A204.1 (cell line): ENCODE results near the gene GNAI3.

Experiments used
- FAIRE-seq: peaks from 2 replicates; lab custom pipeline; 2012; peaks lifted over from hg19 to GRCh38; lab: Jason Lieb, UNC

The GNAI3 gene

GRCh38 chr1:109546311-109547109 lies 1.9 kb upstream of the GNAI3 start:
- peak; percentile 96 for FAIRE-seq

DNA sequence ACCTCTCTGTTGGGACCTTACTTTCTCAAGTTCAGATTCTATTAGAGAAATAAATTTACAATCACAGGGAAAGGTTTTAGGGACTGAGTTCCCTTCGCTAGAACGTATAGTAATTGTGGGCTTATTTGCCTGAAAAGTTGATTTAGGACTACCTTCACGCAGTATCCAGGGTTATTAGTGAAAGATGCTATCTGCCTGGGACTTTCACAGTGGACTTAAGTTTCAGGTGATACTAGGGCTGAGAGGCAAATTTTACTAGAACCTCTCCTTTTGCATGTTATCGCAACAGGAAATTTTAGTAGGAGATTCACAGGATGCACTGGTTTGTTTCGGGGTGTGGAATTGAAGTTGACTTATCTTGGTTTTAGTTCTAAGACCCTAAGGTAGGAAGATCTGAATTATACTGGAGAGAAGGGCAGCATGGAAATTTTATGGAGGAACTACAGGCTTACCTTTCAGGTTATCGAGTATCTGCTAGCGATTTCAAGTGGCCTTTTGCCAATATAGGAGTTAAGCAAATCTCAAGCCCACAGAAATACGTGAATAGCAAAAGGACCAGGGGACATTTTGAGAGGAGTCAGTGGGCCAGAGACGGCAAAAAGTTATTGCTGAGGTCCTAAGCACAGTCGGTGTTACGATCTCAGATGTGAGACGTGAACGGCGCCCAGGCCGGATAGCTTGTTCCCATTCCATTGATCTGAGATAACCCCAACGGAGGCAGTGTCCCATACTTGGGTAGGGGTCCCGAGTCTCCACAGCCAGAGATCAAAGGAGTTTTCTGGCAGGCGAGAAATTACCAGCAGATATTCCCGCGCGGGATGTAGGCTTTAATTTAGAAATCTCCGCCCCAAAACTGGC lies 723 bp upstream of the GNAI3 start:
- FAIRE-seq: no peak

- FAIRE-seq: no peak
Measured at GRCh38 chr1:109556563-109556962, 8.1 kb downstream of the GNAI3 start.

DNA sequence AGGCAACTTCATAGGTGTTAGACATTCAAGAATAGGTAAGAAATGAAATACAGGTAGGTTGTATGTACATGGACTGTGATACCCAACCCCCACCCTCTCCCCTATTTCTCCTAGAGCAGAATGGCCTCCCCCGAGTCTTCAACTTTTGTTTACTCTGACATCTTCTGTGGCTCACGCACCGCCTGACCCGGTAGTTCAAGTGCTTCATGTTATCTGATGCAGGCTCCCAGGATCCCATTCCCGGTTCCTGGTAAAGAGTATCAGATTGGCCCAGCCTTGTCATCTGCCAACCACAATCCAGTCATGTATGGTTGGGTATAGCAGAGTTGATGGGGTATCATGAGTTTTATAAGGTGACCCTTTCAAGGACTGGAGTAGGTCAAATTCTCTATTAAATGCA lies 9.1 kb downstream of the GNAI3 start:
- no peak for FAIRE-seq

GRCh38 chr1:109559995-109560394 lies 11.6 kb downstream of the GNAI3 start:
- FAIRE-seq: no peak

- no peak for FAIRE-seq
Measured at GRCh38 chr1:109564194-109564878, 15.9 kb downstream of the GNAI3 start.

- no peak for FAIRE-seq
Measured at GRCh38 chr1:109565241-109565640, 16.8 kb downstream of the GNAI3 start.

GRCh38 chr1:109566982-109567381 lies 18.6 kb downstream of the GNAI3 start:
- FAIRE-seq: no peak

DNA sequence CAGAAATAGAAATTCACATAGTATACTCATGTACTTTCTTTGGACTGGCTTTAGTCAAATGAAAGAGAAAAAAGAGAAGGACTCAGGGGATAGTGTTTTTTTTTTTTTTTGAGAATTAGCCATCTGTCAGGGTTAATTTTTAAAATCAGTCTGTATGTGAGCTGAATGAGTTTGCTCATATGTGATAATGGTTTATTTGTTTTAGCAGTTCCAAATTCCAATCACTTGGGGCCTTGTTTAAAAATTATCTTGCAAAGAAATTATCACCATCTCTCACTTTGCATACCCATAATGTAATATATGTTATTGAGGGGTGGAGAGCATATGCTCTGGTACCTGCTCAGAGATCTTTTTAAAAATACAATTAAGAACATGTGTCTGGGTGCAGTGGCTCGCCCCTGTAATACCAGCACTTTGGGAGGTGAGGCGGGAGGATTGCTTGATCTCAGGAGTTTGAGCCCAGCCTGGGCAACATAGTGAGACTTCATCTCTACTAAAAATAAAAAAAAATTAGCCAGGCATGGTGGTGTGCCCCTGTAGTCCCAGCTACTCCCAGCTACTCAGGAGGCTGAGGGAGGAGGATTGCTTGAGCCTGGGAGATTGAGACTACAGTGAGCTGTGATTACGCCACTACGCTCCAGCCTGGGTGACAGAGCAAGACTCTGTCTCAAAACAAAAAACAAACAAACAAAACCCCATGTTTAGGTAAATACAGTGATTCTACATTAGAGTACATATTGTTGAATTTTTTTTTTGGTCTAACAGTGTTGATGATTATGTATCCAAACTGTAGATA lies 19.7 kb downstream of the GNAI3 start:
- no peak for FAIRE-seq

- no peak for FAIRE-seq
Measured at GRCh38 chr1:109569323-109569722, 20.9 kb downstream of the GNAI3 start.

DNA sequence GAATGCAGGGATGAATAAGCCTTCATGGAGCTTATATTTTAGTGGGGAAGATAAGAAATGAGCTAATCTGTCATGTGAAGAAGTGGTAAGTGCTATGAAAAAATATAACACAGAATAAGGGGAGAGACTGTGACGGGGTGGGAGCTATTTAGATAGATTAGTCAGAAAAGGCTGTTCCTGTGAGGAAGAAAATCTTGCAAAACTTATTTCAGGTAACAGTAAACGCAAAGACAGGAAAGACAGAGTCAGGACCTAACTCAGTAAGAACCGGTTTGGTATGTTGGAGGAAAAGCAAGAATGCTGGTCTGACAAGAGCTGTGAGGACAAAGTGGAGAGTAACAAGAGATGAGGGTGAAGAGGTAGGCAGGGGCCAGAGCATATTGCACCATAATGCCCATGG lies 22.0 kb downstream of the GNAI3 start:
- no peak for FAIRE-seq

DNA sequence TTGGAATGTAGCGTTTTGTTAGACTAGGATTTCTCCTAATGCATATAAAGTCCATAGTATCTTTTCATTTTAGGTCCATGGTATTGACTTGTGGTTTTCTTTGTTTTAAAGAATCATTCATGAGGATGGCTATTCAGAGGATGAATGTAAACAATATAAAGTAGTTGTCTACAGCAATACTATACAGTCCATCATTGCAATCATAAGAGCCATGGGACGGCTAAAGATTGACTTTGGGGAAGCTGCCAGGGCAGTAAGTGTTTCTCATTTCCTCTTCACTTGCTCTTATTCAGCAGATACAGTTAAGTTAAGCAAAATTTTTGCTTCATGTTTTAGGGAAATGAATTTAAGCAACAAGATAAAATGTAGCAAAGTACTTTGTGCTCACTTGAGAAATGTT lies 25.4 kb downstream of the GNAI3 start:
- FAIRE-seq: no peak

- no peak for FAIRE-seq
Measured at GRCh38 chr1:109578947-109579443, 30.6 kb downstream of the GNAI3 start.

- no peak for FAIRE-seq
Measured at GRCh38 chr1:109579491-109579890, 31.1 kb downstream of the GNAI3 start.

GRCh38 chr1:109582021-109582420 lies 33.6 kb downstream of the GNAI3 start:
- FAIRE-seq: no peak

DNA sequence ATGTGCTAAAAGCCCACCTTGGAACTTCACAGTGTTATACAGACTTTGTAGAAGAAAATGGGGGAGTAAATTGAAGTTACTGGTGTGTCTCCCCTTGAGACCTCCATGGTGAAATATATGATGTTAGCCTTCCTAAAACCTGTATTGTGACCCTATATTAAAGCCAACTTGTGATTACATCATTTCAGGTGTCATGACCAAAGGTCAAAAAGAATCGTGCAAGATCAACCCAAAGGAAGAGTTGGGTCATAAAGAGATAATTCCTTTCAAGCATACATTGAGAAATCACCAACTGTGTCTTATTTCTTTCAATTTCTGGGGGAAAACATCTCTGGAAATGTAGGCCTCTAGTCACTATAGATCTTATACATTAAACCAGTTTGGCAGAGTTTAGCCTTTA lies 36.4 kb downstream of the GNAI3 start:
- FAIRE-seq: no peak

GRCh38 chr1:109586055-109586454 lies 37.6 kb downstream of the GNAI3 start:
- no peak for FAIRE-seq

- no peak for FAIRE-seq
Measured at GRCh38 chr1:109589177-109589576, 40.8 kb downstream of the GNAI3 start.

DNA sequence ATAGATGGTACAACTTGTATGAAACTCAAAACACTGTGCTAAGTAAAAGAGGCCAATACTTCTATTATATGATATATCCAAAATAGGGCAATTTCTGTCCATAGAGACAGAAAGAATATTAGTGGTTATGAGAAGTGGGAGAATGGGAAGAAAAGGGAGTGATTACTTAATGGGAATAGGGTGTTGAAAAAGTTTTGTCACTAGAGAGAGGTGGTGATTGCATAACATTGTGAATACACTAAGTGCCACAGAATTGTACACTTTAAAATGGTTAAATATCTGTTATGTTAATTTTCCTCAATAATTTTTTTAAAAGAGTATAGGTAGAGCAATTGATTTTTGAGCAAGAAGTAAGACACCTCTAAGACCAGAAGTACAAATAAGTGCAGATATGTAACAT lies 41.3 kb downstream of the GNAI3 start:
- FAIRE-seq: no peak

- no peak for FAIRE-seq
Measured at GRCh38 chr1:109592916-109593315, 44.5 kb downstream of the GNAI3 start.

DNA sequence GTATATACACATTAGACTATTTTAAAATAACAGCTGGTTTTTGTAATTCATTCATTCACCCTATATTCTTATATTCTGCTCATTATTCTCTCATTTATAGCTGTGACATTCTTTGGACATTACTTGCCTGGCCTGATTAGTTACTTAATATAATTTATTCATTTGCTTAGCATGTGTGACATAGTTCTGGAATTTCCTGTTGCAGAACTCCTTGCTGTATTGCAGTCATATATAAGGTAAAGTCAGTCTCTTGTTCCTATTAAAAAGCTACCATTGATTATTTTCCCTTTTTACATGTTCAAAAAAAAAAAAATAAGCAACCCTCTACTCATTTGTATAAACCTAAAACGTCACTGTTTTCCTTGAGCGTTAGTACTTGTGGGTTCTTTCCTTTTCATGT lies 47.1 kb downstream of the GNAI3 start:
- no peak for FAIRE-seq

GRCh38 chr1:109598156-109598555 lies 49.7 kb downstream of the GNAI3 start:
- no peak for FAIRE-seq
